B cell (primary cell): ENCODE data around the gene C14orf180. TPM values are rescaled to one million over a fixed set of nuclear protein-coding genes. Genes with fewer than 3 reads are reported as not detected.

Experiments used
- ATAC-seq: fragments of 200-7000 bp; cut with Tn5 transposase; one replicate; pipeline ENCODE4 v1.10.0; 2021; ENCODE audit warnings: low read depth, mild to moderate bottlenecking, moderate number of reproducible peaks, moderate library complexity
- CTCF ChIA-PET: fragments of 350-600 bp; sonication (Branson Sonifier 250); formaldehyde crosslinking; loops from one replicate; lab custom pipeline; 2021; ENCODE audit warnings: antibody characterized with exemption, inconsistent platforms; lab: Charles Lee
- POLR2A ChIA-PET: fragments of 350-600 bp; sonication (Branson Sonifier 250); formaldehyde crosslinking; loops from one replicate; lab custom pipeline; 2021; ENCODE audit warnings: antibody characterized with exemption; lab: Charles Lee
- DNase-seq: peaks from one replicate; pipeline ENCODE4 v3.0.0; 2013
- H2AFZ ChIP-seq: 2 replicates; pipeline ENCODE4 v1.6.1; 2012; ENCODE audit warnings: mild to moderate bottlenecking, low read depth, low read length; ENCODE audit not compliant: insufficient read depth, poor library complexity, severe bottlenecking
- H3K27ac ChIP-seq, 2 donors: 1 replicate in 1 of 2; 2 replicates in 1 of 2; pipeline ENCODE4 v1.5.1; 2012 to 2013; ENCODE audit warnings: low read length in 2 of 2, mild to moderate bottlenecking in 2 of 2, moderate library complexity in 1 of 2
- H3K27me3 ChIP-seq, 4 experiments: fragments of 200-600 bp in 1 of 4; sonication (generic) in 1 of 4; replicated peaks in 1 of 4; 1 replicate in 2 of 4; 2 replicates in 2 of 4; pipeline versions ENCODE4 v1.6.1 to v1.7.0; 2013 to 2016; ENCODE audit warnings: low read length in 3 of 4, mild to moderate bottlenecking in 2 of 4, mixed read lengths in 1 of 4, moderate library complexity in 1 of 4; ENCODE audit not compliant: insufficient read depth in 4 of 4, control insufficient read depth in 3 of 4; ENCODE audit errors: control extremely low read depth in 1 of 4
- H3K36me3 ChIP-seq, 2 experiments: replicated peaks in 1 of 2; 1 replicate in 1 of 2; 2 replicates in 1 of 2; pipeline versions ENCODE4 v1.6.1 to v1.7.1; 2013; ENCODE audit warnings: low read length in 1 of 2; ENCODE audit not compliant: insufficient read depth in 2 of 2, control insufficient read depth in 1 of 2; ENCODE audit errors: control extremely low read depth in 1 of 2, extremely low read depth in 1 of 2
- H3K4me1 ChIP-seq, 2 donors: fragments of 200-600 bp in 1 of 2; sonication (generic) in 1 of 2; 1 replicate in 1 of 2; 2 replicates in 1 of 2; pipeline versions ENCODE4 v1.5.1 to v1.6.1; 2013 to 2017; ENCODE audit warnings: low read length in 2 of 2; ENCODE audit not compliant: control insufficient read depth in 2 of 2, insufficient read depth in 2 of 2
- H3K4me2 ChIP-seq: replicated peaks from 2 replicates; pipeline ENCODE3; 2012; ENCODE audit warnings: mild to moderate bottlenecking, low read depth, low read length; ENCODE audit not compliant: poor library complexity, severe bottlenecking
- H3K4me3 ChIP-seq, 5 experiments: fragments of 200-600 bp in 1 of 5; sonication (generic) in 1 of 5; 1 replicate in 3 of 5; 2 replicates in 2 of 5; pipeline versions ENCODE4 v1.5.1 to v1.7.0; 2011 to 2016; ENCODE audit warnings: low read length in 4 of 5, mild to moderate bottlenecking in 4 of 5, low read depth in 2 of 5, control low read depth in 1 of 5, moderate library complexity in 1 of 5; ENCODE audit not compliant: insufficient read depth in 1 of 5; ENCODE audit errors: control extremely low read depth in 1 of 5, extremely low read depth in 1 of 5
- H3K79me2 ChIP-seq: fragments of 200-600 bp; sonication (generic); one replicate; pipeline ENCODE4 v1.6.0; 2016; ENCODE audit warnings: low read length; ENCODE audit not compliant: control insufficient read depth, insufficient read depth
- H3K9ac ChIP-seq: fragments of 200-600 bp; sonication (generic); 2 replicates; pipeline ENCODE4 v1.6.1; 2017; ENCODE audit warnings: mild to moderate bottlenecking, low read length, moderate library complexity
- H3K9me3 ChIP-seq, 3 donors: one replicate each; pipeline versions ENCODE4 v1.6.1 to v1.7.1; 2013; ENCODE audit warnings: low read length in 2 of 3; ENCODE audit not compliant: control insufficient read depth in 2 of 3, insufficient read depth in 1 of 3; ENCODE audit errors: control extremely low read depth in 1 of 3
- H4K20me1 ChIP-seq: 2 replicates; pipeline ENCODE4 v1.6.0; 2012; ENCODE audit warnings: mild to moderate bottlenecking, low read length; ENCODE audit not compliant: insufficient read depth, control insufficient read depth, poor library complexity, severe bottlenecking
- H3K27ac Mint-ChIP-seq: one replicate; pipeline ENCODE4 v1.8.0; 2021; ENCODE audit warnings: mixed read lengths
- H3K27me3 Mint-ChIP-seq: one replicate; pipeline ENCODE4 v1.8.0; 2021; ENCODE audit warnings: mixed read lengths
- H3K4me1 Mint-ChIP-seq: one replicate; pipeline ENCODE4 v1.8.0; 2021; ENCODE audit warnings: mixed read lengths
- H3K4me3 Mint-ChIP-seq: one replicate; pipeline ENCODE4 v1.8.0; 2021; ENCODE audit warnings: mixed read lengths
- H3K9me3 Mint-ChIP-seq: one replicate; pipeline ENCODE4 v1.8.0; 2022; ENCODE audit warnings: mixed read lengths; ENCODE audit not compliant: insufficient read depth
- EZH2 ChIP-seq: IDR thresholded peaks from 2 replicates; pipeline ENCODE4 v1.6.1; 2012; ENCODE audit warnings: borderline replicate concordance, low read depth, mild to moderate bottlenecking, moderate library complexity, low read length; ENCODE audit not compliant: insufficient read depth, poor library complexity, severe bottlenecking
- WGBS: methylation state at CpG from one replicate; pipeline ENCODE4 v1.1.5; 2013; ENCODE audit warnings: missing lambda C conversion rate; ENCODE audit not compliant: insufficient coverage; 5-methylcytosine and 5-hydroxymethylcytosine counted together
- intact Hi-C: fragments of 100-400 bp; cut with micrococcal nuclease; formaldehyde crosslinking; loops from one replicate; pipeline ENCODE4 v1.10.0; 2022
- polyA plus RNA-seq: library from polyadenylated mRNA; depleted of rRNA; stranded (reverse); fragments of >200 nt; gene quantifications from 2 replicates; pipeline ENCODE4 v1.2.3, GENCODE V29; 2012
- total RNA-seq, 2 donors: library from RNA; stranded (reverse); fragments of 120-200 nt in 1 of 2; gene quantifications; 1 replicate in 1 of 2; 2 replicates in 1 of 2; pipeline versions ENCODE4 v1.2.3 to v1.2.4, GENCODE V29; 2013 to 2022
- TF ChIP-seq, protein P1 (sequence below): fragments of 200-600 bp; IDR thresholded peaks from one replicate; pipeline ENCODE4 v1.8.0; 2022; ENCODE audit warnings: antibody characterized with exemption, mild to moderate bottlenecking

The C14orf180 gene
- total and polyA plus RNA-seq, 2 donors (not counting 1 experiment from before 2014, with no cell fraction given), result not detected

DNA sequence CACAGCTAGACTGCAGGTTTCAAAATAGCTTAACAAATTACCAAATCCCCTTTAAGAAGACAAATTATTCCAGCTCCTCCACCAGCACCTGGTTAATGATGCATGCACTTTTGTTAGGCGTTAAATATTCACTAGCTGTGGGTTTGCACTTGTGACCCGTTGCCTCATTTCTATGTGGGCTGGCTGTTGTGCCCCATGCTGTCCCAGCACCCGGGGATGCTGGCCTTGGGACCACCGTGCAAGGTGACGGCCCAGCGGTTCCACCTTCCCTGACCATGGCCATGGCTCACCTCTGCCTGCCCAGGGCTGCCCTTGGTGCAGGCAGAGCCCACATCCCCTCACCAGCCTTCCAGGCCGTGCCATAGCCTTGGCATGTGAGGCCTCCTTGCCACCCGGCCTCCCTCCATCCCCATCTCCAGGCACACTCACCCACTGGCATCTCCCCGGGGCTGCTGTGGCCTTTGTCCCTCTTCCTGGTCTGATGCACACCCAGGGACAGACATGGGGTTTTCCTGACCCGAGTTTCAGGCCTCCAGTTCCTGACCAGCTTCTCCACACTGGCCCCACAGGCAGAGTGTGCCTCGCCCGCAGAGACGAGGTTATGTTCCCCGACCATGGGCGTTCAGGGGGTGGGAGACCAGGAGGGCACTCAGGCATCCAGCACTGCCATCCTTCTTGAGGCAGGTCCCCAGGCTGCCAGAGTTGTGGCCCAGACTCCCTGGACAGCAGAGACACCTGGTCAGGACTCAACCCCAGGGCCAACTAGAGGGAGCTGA is 20.3 kb upstream of the C14orf180 start:
- Histone ChIP-seq H3K4me2 (no peak overlapping the region), H3K9ac (no peak overlapping the region), H3K9me3 (peaks cover 0 to 4% (median 0%) of the 10 kb centered on the region in 3 donors), H3K36me3 (no peaks in the 10 kb centered on the region), H3K79me2 (no peaks in the 10 kb centered on the region), H3K4me3 (no peak overlapping the region), H3K4me1 (peaks cover 10 to 11% of the 10 kb centered on the region in 2 donors), H3K27ac (no peak overlapping the region), H4K20me1 (no peaks in the 10 kb centered on the region), H2AFZ (no peak overlapping the region), H3K27me3 (peaks cover 0 to 13% (median 6%) of the 10 kb centered on the region in 4 experiments)
- Mint-ChIP-seq H3K4me1 (peaks cover 6% of the 10 kb centered on the region), H3K27ac (no peak overlapping the region), H3K4me3 (no peak overlapping the region), H3K27me3 (peaks cover 16% of the 10 kb centered on the region), H3K9me3 (no peaks in the 10 kb centered on the region)
- intact Hi-C loops, result no loop called here
- POLR2A ChIA-PET, result no interaction called here
- WGBS, result 85% methylated on average over 15 of the region's 15 CpGs
- CTCF ChIA-PET, result no interaction called here
- TF ChIP-seq, protein P1, sequence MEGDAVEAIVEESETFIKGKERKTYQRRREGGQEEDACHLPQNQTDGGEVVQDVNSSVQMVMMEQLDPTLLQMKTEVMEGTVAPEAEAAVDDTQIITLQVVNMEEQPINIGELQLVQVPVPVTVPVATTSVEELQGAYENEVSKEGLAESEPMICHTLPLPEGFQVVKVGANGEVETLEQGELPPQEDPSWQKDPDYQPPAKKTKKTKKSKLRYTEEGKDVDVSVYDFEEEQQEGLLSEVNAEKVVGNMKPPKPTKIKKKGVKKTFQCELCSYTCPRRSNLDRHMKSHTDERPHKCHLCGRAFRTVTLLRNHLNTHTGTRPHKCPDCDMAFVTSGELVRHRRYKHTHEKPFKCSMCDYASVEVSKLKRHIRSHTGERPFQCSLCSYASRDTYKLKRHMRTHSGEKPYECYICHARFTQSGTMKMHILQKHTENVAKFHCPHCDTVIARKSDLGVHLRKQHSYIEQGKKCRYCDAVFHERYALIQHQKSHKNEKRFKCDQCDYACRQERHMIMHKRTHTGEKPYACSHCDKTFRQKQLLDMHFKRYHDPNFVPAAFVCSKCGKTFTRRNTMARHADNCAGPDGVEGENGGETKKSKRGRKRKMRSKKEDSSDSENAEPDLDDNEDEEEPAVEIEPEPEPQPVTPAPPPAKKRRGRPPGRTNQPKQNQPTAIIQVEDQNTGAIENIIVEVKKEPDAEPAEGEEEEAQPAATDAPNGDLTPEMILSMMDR, result no peak
- no peak for TF ChIP-seq EZH2
- ATAC-seq, result no peak
- DNase-seq, result no peak

DNA sequence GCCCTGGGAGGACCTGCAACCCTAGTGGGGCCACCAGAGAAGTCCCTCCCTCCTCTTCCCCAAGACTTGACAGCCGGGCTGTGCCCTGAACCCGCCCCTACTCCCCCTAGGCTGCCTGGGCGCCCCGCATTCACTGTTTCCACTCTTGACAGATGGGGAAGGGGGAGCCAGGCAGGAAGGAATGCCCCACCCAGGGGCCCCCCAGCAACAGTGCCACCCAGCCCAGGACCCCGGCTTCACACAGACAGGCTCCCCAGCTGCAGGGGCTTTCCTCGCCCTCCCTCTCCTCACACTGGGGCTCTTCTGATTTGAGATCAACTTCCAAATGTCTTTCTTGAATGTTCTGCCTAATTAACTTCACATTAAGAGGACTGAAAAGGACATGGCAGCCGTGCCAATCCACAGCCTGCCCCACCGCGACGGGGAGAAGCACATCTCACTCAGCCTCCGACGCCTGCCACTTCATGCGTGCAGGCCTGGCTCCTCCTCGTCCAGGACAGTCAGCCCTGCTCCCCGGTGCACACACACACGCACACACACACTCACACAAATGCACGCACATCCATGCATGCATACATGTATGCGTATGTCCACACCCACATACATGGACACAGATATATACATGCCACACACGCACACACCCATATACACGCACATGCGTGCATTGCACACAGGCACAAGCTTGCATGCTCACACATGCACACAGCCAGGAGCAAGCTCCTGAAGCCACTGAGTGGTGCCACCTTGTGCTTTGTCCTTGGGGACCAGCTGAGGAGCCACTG is 19.6 kb upstream of the C14orf180 start:
- Histone ChIP-seq H3K4me1 (peaks cover 11 to 12% of the 10 kb centered on the region in 2 donors), H2AFZ (no peak overlapping the region), H3K27ac (no peak overlapping the region), H3K36me3 (no peaks in the 10 kb centered on the region), H4K20me1 (no peaks in the 10 kb centered on the region), H3K4me2 (no peak overlapping the region), H3K4me3 (no peak overlapping the region), H3K9me3 (peaks cover 0 to 7% (median 0%) of the 10 kb centered on the region in 3 donors), H3K27me3 (peaks cover 0 to 20% (median 9%) of the 10 kb centered on the region in 4 experiments), H3K79me2 (no peaks in the 10 kb centered on the region), H3K9ac (no peak overlapping the region)
- CTCF ChIA-PET, result no interaction called here
- ATAC-seq (no peak), DNase-seq (no peak)
- H3K4me1 Mint-ChIP-seq, result peaks cover 7% of the 10 kb centered on the region
- peaks cover 20% of the 10 kb centered on the region for H3K27me3 Mint-ChIP-seq
- no peak overlapping the region for H3K4me3 Mint-ChIP-seq
- POLR2A ChIA-PET, result no interaction called here
- no peak overlapping the region for H3K27ac Mint-ChIP-seq
- TF ChIP-seq, protein P1, result no peak
- no peak for TF ChIP-seq EZH2
- intact Hi-C loops, result no loop called here
- H3K9me3 Mint-ChIP-seq, result no peaks in the 10 kb centered on the region
- 90% methylated on average over 19 of the region's 21 CpGs for WGBS
